ENCODE data around the gene SUFU. TPM values are rescaled to one million over a fixed set of nuclear protein-coding genes. Genes with fewer than 3 reads are reported as not detected.

The SUFU gene
- total and polyA plus RNA-seq, 2 of the 13 experiments (the other 11 are each of a cell fraction or from before 2014, with no cell fraction given), result 2.9 to 5.5 TPM

DNA sequence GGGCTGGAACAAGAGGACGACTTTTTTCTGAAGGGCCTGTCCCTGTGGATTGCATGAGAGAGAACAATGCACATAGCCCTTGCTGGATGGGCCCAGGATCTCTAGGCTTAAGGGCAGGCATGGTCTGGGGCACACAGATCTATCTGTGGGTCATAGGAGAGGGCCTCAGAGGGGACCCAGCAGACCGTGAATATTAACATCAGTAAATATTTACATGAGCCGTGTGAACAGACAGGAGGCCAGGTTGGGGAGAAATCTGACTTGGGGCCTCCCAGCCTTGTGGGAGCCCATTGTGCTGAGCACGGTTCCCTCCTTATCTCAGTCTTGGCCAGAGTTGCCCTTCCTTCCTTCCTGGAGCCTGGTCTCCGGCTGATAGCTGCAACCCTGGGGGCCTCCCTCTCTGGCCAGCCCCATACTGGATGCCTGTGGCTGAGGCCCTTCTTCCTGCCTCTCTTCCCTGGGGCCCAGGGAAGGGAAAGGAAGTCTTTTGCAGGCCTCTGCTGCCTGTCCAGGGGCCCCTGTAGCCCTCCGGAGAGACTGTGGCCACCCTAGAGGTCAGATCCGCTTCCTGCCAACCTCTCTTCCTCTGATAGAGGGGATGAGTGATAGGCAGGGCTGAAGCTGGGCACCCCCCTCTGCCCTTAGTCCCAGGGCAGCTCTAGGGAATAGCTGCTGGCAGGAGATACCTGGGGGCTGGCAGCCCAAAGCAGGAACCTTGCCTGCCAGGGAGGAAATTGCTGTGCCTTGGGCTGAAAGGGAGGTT lies 96.0 kb downstream of the SUFU start (continued):
- 0 out of 2 replicates have a peak, but pooled peaks have one; percentile 63 for TF ChIP-seq SRY (CRISPR knock-in tag; IDR thresholded peaks at IDR 0.05)
- no peak for TF ChIP-seq ZNF274 (CRISPR knock-in tag; IDR thresholded peaks at IDR 0.05)
- TF ChIP-seq, protein P1, sequence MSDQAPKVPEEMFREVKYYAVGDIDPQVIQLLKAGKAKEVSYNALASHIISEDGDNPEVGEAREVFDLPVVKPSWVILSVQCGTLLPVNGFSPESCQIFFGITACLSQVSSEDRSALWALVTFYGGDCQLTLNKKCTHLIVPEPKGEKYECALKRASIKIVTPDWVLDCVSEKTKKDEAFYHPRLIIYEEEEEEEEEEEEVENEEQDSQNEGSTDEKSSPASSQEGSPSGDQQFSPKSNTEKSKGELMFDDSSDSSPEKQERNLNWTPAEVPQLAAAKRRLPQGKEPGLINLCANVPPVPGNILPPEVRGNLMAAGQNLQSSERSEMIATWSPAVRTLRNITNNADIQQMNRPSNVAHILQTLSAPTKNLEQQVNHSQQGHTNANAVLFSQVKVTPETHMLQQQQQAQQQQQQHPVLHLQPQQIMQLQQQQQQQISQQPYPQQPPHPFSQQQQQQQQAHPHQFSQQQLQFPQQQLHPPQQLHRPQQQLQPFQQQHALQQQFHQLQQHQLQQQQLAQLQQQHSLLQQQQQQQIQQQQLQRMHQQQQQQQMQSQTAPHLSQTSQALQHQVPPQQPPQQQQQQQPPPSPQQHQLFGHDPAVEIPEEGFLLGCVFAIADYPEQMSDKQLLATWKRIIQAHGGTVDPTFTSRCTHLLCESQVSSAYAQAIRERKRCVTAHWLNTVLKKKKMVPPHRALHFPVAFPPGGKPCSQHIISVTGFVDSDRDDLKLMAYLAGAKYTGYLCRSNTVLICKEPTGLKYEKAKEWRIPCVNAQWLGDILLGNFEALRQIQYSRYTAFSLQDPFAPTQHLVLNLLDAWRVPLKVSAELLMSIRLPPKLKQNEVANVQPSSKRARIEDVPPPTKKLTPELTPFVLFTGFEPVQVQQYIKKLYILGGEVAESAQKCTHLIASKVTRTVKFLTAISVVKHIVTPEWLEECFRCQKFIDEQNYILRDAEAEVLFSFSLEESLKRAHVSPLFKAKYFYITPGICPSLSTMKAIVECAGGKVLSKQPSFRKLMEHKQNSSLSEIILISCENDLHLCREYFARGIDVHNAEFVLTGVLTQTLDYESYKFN (CRISPR knock-in tag; conservative IDR thresholded peaks at IDR 0.05), result peak; percentile 97
- peak; percentile 73 for TF ChIP-seq BCL6 (CRISPR knock-in tag; IDR thresholded peaks at IDR 0.05)
- TF ChIP-seq, protein P2, sequence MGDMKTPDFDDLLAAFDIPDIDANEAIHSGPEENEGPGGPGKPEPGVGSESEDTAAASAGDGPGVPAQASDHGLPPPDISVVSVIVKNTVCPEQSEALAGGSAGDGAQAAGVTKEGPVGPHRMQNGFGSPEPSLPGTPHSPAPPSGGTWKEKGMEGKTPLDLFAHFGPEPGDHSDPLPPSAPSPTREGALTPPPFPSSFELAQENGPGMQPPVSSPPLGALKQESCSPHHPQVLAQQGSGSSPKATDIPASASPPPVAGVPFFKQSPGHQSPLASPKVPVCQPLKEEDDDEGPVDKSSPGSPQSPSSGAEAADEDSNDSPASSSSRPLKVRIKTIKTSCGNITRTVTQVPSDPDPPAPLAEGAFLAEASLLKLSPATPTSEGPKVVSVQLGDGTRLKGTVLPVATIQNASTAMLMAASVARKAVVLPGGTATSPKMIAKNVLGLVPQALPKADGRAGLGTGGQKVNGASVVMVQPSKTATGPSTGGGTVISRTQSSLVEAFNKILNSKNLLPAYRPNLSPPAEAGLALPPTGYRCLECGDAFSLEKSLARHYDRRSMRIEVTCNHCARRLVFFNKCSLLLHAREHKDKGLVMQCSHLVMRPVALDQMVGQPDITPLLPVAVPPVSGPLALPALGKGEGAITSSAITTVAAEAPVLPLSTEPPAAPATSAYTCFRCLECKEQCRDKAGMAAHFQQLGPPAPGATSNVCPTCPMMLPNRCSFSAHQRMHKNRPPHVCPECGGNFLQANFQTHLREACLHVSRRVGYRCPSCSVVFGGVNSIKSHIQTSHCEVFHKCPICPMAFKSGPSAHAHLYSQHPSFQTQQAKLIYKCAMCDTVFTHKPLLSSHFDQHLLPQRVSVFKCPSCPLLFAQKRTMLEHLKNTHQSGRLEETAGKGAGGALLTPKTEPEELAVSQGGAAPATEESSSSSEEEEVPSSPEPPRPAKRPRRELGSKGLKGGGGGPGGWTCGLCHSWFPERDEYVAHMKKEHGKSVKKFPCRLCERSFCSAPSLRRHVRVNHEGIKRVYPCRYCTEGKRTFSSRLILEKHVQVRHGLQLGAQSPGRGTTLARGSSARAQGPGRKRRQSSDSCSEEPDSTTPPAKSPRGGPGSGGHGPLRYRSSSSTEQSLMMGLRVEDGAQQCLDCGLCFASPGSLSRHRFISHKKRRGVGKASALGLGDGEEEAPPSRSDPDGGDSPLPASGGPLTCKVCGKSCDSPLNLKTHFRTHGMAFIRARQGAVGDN (CRISPR knock-in tag; IDR thresholded peaks at IDR 0.05), result peak; percentile 96
- TF ChIP-seq, protein P3, sequence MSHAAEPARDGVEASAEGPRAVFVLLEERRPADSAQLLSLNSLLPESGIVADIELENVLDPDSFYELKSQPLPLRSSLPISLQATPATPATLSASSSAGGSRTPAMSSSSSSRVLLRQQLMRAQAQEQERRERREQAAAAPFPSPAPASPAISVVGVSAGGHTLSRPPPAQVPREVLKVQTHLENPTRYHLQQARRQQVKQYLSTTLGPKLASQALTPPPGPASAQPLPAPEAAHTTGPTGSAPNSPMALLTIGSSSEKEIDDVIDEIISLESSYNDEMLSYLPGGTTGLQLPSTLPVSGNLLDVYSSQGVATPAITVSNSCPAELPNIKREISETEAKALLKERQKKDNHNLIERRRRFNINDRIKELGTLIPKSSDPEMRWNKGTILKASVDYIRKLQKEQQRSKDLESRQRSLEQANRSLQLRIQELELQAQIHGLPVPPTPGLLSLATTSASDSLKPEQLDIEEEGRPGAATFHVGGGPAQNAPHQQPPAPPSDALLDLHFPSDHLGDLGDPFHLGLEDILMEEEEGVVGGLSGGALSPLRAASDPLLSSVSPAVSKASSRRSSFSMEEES (CRISPR knock-in tag; IDR thresholded peaks at IDR 0.05), result peak; percentile 51; the same call in 1 of the 2 replicates
- TF ChIP-seq ZNF3 (CRISPR knock-in tag; IDR thresholded peaks at IDR 0.05), result no peak
- 0 out of 2 replicates have a peak, but pooled peaks have one; percentile 23 for TF ChIP-seq RFXANK (CRISPR knock-in tag; IDR thresholded peaks at IDR 0.05)
- no peak for TF ChIP-seq ZNF589 (CRISPR knock-in tag; conservative IDR thresholded peaks at IDR 0.05)
- no peak for TF ChIP-seq ZNF367 (CRISPR knock-in tag; IDR thresholded peaks at IDR 0.05; ENCODE audit: borderline replicate concordance)
- peak; percentile 83 for TF ChIP-seq BRD4 (CRISPR knock-in tag; IDR thresholded peaks at IDR 0.05)
- TF ChIP-seq GFI1 (CRISPR knock-in tag; IDR thresholded peaks at IDR 0.05; ENCODE audit: borderline replicate concordance), result peak; percentile 50; the same call in 1 of the 2 replicates
- TF ChIP-seq ZSCAN20 (CRISPR knock-in tag; IDR thresholded peaks at IDR 0.05; ENCODE audit: borderline replicate concordance), result 0 out of 2 replicates have a peak, but pooled peaks have one; percentile 57
- TF ChIP-seq ISL2 (CRISPR knock-in tag; IDR thresholded peaks at IDR 0.05), result peak; percentile 80; the same call in 1 of the 2 replicates
- no peak for TF ChIP-seq RFX1 (IDR thresholded peaks at IDR 0.05)
- TF ChIP-seq ZBTB1 (CRISPR knock-in tag; IDR thresholded peaks at IDR 0.05; ENCODE audit: borderline replicate concordance), result no peak
- no peak for TF ChIP-seq RELA (CRISPR knock-in tag; IDR thresholded peaks at IDR 0.05)
- no peak for TF ChIP-seq ZNF546 (CRISPR knock-in tag; conservative IDR thresholded peaks at IDR 0.05)
- no peak for TF ChIP-seq U2AF2 (IDR thresholded peaks at IDR 0.05; ENCODE audit: low read depth, low read length)
- TF ChIP-seq ZBTB3 (CRISPR knock-in tag; IDR thresholded peaks at IDR 0.05; ENCODE audit: borderline replicate concordance, low read depth), result no peak; the same call in 1 of the 2 replicates
- no peak for TF ChIP-seq ZFYVE20 (CRISPR knock-in tag; IDR thresholded peaks at IDR 0.05; ENCODE audit: borderline replicate concordance, low read depth)

Data from HepG2 (cell line).